ENCODE measurements around the gene SVEP1. TPM values are rescaled to one million over a fixed set of nuclear protein-coding genes. Genes with fewer than 3 reads are reported as not detected.

Gene SVEP1
- polyA plus RNA-seq, 1 donor (not counting 4 experiments of a cell fraction or from before 2014, with no cell fraction given), result 0.14 TPM

DNA sequence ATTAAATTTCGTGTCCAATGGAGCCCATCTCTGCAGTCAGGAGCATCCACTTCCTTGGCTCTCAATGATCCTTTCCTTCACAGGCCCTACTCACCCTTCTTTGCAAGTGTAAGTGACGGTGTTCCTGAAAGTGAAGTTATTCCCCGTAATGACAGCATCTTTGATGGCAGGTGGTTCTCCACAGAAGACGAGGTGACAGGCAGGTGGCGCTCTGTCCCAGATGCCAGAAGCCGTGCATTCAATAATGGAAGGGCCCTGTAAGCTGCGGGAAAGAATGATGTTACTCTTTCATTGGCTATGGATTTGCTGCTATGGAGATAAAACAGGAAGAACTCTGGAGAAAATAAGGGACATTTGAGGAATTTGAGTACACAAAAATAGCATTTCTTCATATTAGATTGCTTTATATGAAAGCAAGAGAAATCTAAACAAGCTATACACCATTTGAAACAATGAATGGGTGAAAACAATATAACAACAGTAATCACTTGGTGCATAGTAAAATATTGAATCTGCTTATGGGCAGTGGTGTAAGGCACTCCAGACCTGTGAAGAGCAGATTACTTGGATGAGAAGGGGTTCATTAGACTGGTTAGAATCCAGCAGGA lies 151.9 kb downstream of the SVEP1 start:
- dilution Hi-C loops (cut with MboI; ENCODE audit: extremely low pct_ligation_motif_present, low sequenced_read_pairs), result no loop called here
- H3K27me3 ChIP-seq (ENCODE audit: control insufficient read depth, extremely low read depth, insufficient read depth, low read length), result no peaks in the 10 kb centered on the region
- DNase-seq (ENCODE audit: low read depth, low spot score), result no peak
- peak; percentile 82 for FAIRE-seq
- no peaks in the 10 kb centered on the region for H3K9me3 ChIP-seq (ENCODE audit: control insufficient read depth, low read depth, low read length)
- no peak overlapping the region for H3K4me2 ChIP-seq (ENCODE audit: control insufficient read depth, extremely low read depth, insufficient read depth, low read depth, low read length)
- H3K9ac ChIP-seq (ENCODE audit: control insufficient read depth, extremely low read depth, insufficient read depth, low read length), result no peak overlapping the region
- no peaks in the 10 kb centered on the region for H3K36me3 ChIP-seq (ENCODE audit: control insufficient read depth in 2 of 2, extremely low read depth in 1 of 2, insufficient read depth in 2 of 2, low read length in 2 of 2)
- no peaks in the 10 kb centered on the region for H3K4me1 ChIP-seq (ENCODE audit: control insufficient read depth, extremely low read depth, insufficient read depth, low read length)
- no peaks in the 10 kb centered on the region for H4K20me1 ChIP-seq (ENCODE audit: control insufficient read depth, extremely low read depth, insufficient read depth, low read length)
- H2AFZ ChIP-seq (ENCODE audit: control insufficient read depth, low read length), result no peak overlapping the region
- TF ChIP-seq, protein P1, sequence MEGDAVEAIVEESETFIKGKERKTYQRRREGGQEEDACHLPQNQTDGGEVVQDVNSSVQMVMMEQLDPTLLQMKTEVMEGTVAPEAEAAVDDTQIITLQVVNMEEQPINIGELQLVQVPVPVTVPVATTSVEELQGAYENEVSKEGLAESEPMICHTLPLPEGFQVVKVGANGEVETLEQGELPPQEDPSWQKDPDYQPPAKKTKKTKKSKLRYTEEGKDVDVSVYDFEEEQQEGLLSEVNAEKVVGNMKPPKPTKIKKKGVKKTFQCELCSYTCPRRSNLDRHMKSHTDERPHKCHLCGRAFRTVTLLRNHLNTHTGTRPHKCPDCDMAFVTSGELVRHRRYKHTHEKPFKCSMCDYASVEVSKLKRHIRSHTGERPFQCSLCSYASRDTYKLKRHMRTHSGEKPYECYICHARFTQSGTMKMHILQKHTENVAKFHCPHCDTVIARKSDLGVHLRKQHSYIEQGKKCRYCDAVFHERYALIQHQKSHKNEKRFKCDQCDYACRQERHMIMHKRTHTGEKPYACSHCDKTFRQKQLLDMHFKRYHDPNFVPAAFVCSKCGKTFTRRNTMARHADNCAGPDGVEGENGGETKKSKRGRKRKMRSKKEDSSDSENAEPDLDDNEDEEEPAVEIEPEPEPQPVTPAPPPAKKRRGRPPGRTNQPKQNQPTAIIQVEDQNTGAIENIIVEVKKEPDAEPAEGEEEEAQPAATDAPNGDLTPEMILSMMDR (optimal IDR thresholded peaks at IDR 0.05 in 1 of 3, IDR thresholded peaks at IDR 0.05 in 1 of 3, conservative IDR thresholded peaks at IDR 0.05 in 1 of 3; ENCODE audit: extremely low read depth in 1 of 3, insufficient read depth in 2 of 3, low read length in 3 of 3), result peak; percentile 55 to 87 (median 72)
- no peak for TF ChIP-seq EZH2 (IDR thresholded peaks at IDR 0.05; ENCODE audit: low read length)
- no peak overlapping the region for H3K27ac ChIP-seq (ENCODE audit: control insufficient read depth, insufficient read depth, low read length)
- no peaks in the 10 kb centered on the region for H3K79me2 ChIP-seq (ENCODE audit: control insufficient read depth, insufficient read depth, low read length)
- no peaks in the 10 kb centered on the region for H3K9me1 ChIP-seq (ENCODE audit: control insufficient read depth, extremely low read depth, insufficient read depth, low read length)
- no peak overlapping the region for H3K4me3 ChIP-seq (ENCODE audit: control insufficient read depth in 2 of 3, extremely low read depth in 1 of 3, insufficient read depth in 2 of 3, low read depth in 1 of 3, low read length in 3 of 3)

DNA sequence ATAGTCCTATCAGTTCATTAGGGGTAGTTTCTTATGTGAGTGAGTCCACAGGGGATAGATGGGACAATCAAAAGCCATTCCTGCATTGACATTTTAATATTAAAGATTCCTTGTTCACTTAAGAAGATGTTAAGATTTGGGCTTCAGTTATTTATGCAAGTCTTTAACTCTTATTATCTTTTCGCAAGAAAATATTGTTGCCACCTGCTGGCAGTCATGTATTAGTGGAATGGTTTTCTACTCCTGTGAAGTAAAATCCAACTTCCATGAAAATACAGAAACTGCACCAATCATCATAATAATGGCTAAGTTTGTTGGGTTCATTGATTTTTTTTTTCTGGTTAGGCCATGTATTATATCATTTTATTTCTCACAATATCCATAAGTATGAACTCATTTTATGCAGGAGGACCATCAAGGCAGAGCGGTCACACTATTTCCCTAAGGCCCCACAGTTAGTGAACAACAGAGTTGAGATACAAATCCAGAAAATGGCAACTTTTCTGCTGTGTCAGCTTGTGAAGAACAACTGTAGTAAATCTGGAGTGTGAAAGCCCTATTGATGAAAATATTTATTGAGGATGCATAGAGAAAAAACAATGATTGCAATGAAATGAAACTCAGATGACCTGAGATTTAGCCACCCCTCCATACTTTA lies 153.4 kb downstream of the SVEP1 start:
- no peak overlapping the region for H3K4me2 ChIP-seq (ENCODE audit: control insufficient read depth, extremely low read depth, insufficient read depth, low read depth, low read length)
- DNase-seq (ENCODE audit: low read depth, low spot score), result no peak
- no peaks in the 10 kb centered on the region for H3K9me1 ChIP-seq (ENCODE audit: control insufficient read depth, extremely low read depth, insufficient read depth, low read length)
- no peak overlapping the region for H2AFZ ChIP-seq (ENCODE audit: control insufficient read depth, low read length)
- no peaks in the 10 kb centered on the region for H3K4me1 ChIP-seq (ENCODE audit: control insufficient read depth, extremely low read depth, insufficient read depth, low read length)
- no peak overlapping the region for H3K27ac ChIP-seq (ENCODE audit: control insufficient read depth, insufficient read depth, low read length)
- H3K79me2 ChIP-seq (ENCODE audit: control insufficient read depth, insufficient read depth, low read length), result no peaks in the 10 kb centered on the region
- H4K20me1 ChIP-seq (ENCODE audit: control insufficient read depth, extremely low read depth, insufficient read depth, low read length), result no peaks in the 10 kb centered on the region
- no peak for TF ChIP-seq EZH2 (IDR thresholded peaks at IDR 0.05; ENCODE audit: low read length)
- TF ChIP-seq, protein P1 (optimal IDR thresholded peaks at IDR 0.05 in 1 of 3, IDR thresholded peaks at IDR 0.05 in 1 of 3, conservative IDR thresholded peaks at IDR 0.05 in 1 of 3; ENCODE audit: extremely low read depth in 1 of 3, insufficient read depth in 2 of 3, low read length in 3 of 3), result peak in 2 of 3 experiments; percentile 20 to 24
- no peak overlapping the region for H3K9ac ChIP-seq (ENCODE audit: control insufficient read depth, extremely low read depth, insufficient read depth, low read length)
- H3K9me3 ChIP-seq (ENCODE audit: control insufficient read depth, low read depth, low read length), result no peaks in the 10 kb centered on the region
- H3K27me3 ChIP-seq (ENCODE audit: control insufficient read depth, extremely low read depth, insufficient read depth, low read length), result no peaks in the 10 kb centered on the region
- FAIRE-seq, result no peak
- H3K4me3 ChIP-seq (ENCODE audit: control insufficient read depth in 2 of 3, extremely low read depth in 1 of 3, insufficient read depth in 2 of 3, low read depth in 1 of 3, low read length in 3 of 3), result no peak overlapping the region
- H3K36me3 ChIP-seq (ENCODE audit: control insufficient read depth in 2 of 2, extremely low read depth in 1 of 2, insufficient read depth in 2 of 2, low read length in 2 of 2), result no peaks in the 10 kb centered on the region
- dilution Hi-C loops (cut with MboI; ENCODE audit: extremely low pct_ligation_motif_present, low sequenced_read_pairs), result no loop called here

All from keratinocyte (primary cell).